ENCODE measurements around the gene SLC18A2. TPM values are rescaled to one million over a fixed set of nuclear protein-coding genes. Genes with fewer than 3 reads are reported as not detected.

The SLC18A2 gene
- polyA plus RNA-seq, 1 donor, result 0.29 TPM

GRCh38 chr10:117313641-117314040 lies 72.7 kb downstream of the SLC18A2 start:
- DNase-seq (ENCODE audit: low read depth), result no peak

GRCh38 chr10:117316701-117317100 lies 75.8 kb downstream of the SLC18A2 start:
- DNase-seq (ENCODE audit: low read depth), result no peak

DNA sequence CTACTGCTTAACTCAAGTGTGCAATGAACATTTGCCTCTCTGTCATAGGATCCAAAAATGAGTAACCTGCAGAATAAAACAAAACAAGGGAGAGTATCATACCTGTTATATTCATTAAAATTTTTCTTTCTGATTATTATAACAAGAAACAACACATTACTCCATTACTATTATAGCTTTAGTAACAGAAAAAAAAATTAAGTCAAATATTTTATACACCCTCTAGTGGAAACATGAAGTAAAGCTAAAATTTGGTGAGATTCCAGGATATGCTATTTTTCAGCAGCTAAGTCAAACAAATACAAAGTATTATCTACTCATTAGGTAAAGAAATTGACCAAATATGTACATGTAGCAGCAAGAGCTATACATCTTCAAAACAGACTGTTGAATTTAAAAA lies 78.0 kb downstream of the SLC18A2 start:
- DNase-seq (ENCODE audit: low read depth), result no peak

GRCh38 chr10:117320050-117320665 lies 79.2 kb downstream of the SLC18A2 start:
- DNase-seq (ENCODE audit: low read depth), result no peak

DNA sequence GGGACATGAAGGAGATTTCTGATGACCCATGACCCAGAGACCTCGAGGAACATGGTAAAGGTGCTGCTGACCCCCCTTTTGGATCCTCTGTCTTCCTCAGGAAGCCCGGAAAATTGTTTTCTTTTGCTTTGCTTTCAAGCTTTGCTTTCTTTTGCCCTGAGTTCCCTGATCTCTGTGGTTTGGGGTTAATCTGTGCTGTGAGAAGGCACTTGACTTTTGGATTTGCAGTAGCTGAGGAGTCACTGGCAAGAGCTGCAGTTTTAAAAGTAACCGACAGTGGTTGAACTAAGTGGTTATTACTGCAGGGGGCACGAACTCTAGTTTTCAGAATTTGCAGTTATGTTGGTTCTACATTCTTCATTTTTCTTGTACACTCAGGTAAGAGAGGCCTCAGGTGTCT lies 81.3 kb downstream of the SLC18A2 start:
- no peak for DNase-seq (ENCODE audit: low read depth)

GRCh38 chr10:117324367-117324766 lies 83.5 kb downstream of the SLC18A2 start:
- no peak for DNase-seq (ENCODE audit: low read depth)

- no peak for DNase-seq (ENCODE audit: low read depth)
These were observed 86.3 kb downstream of the SLC18A2 start for GRCh38 chr10:117327262-117327661.

Other genes starting within 250 kb of the SLC18A2 start
- gene SHTN1, start 235.9 kb upstream of the SLC18A2 start, polyA plus RNA-seq (ENCODE audit: insufficient read length), result 4.9 TPM
- gene VAX1, start 102.8 kb upstream of the SLC18A2 start, polyA plus RNA-seq (ENCODE audit: insufficient read length), result not detected
- not detected for gene KCNK18, start 43.6 kb upstream of the SLC18A2 start, polyA plus RNA-seq (ENCODE audit: insufficient read length)
- gene PDZD8, start 134.3 kb downstream of the SLC18A2 start, polyA plus RNA-seq (ENCODE audit: insufficient read length), result 10.7 TPM

Measured in forelimb muscle (tissue), 1 donor.